ENCODE data around the gene ABCB11.

Gene ABCB11

GRCh38 chr2:169006665-169007064 lies 24.5 kb downstream of the ABCB11 start:
- DNase-seq, result no peak

DNA sequence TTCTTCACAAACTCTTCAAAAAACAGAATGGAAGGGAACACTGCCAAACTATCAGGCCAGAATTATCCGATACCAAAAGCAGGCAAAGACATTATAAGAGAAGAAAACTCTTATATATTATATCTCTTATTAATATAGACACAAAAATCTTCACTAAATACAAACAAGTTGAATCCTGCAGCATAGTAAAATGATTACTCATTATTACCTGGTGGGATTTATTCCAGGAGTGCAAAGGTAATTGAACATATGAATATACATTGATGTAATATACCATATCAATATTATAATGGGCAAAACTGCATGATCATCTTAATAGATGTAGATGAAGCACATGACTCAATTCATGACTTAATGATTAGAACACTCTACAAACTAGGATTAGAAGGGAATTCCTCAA lies 25.1 kb downstream of the ABCB11 start:
- no peak for DNase-seq

DNA sequence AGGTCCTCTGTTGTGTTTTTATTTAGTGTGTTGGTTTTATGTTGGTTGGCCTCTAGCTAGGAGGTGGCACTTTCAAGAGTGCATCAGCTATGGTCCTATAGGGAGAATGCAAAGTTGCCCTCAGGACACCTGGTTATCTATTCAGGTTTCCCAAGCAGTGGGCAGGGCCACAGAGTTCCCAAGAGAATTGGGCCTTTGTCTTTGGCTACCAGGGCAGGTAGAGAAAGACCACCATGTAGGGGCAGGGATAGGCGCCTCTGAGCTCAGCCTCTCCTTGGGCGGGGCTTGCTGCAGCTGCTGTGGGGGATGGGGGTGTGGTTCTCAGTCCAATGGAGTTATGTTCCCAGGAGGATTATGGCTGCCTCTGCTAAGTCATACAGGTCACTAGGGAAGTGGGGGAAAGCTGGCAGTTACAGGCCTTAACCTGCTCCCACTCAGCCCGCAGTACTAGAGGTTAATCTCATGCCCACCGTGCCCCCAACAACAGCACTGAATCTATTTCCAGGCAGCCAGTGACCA lies 26.0 kb downstream of the ABCB11 start:
- DNase-seq, result no peak

GRCh38 chr2:169002161-169002738 lies 28.9 kb downstream of the ABCB11 start:
- no peak for DNase-seq

- DNase-seq, result no peak
Observed at GRCh38 chr2:169001116-169001815, 29.9 kb downstream of the ABCB11 start.

DNA sequence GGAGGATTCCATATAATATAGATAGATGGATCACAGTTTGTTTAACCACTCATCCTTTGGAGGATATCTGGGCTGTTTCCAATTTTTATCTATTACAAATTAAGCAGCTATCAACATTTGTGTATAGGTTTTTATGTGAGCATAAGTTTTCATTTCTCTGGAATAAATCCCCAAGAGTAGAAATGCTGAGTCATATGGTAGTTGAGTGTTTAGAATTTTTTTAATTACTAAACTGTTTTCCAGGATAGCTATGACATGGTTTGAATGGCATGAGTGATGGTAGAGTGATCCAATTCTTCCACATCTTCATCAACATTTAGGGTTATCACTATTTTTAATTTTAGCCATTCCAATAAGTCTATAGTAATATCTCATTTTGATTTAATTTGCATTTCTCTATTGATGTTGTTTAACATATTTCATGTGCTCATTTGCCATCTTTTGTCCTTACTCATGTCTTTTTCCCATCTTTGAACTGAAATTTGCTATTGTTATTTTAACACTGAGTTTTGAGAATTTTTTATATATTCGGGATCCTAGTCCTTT lies 31.4 kb downstream of the ABCB11 start:
- no peak for DNase-seq

DNA sequence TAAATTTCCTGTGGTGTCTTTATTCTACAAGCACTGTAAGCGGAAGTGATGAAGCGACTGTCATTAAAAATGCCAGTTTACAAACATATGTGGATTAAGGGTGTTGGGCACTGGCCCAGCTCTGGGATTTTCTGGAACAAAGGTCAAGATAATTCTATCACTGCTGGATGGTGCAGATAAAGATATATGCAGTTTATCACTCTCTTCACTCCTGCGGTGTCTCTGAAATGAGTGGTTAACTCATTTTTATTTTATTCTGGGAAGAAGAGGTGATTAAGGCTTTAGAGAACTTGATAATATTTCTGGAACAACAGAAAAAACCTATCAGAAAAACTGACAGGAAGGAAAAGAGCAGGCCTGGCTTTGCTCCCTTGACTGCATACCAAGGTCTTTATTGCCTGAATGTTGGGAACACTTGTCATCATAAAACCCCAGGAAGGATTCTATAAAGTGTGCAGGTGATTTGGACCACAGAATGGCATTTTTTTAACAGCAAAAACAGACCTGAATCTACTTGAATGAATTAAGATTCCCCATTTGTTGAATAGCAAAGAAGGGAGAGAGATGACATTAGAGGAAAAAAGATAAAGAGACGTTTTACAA lies 32.4 kb downstream of the ABCB11 start:
- DNase-seq, result no peak

- DNase-seq, result no peak
Observed at GRCh38 chr2:168997794-168998193, 33.3 kb downstream of the ABCB11 start.

DNA sequence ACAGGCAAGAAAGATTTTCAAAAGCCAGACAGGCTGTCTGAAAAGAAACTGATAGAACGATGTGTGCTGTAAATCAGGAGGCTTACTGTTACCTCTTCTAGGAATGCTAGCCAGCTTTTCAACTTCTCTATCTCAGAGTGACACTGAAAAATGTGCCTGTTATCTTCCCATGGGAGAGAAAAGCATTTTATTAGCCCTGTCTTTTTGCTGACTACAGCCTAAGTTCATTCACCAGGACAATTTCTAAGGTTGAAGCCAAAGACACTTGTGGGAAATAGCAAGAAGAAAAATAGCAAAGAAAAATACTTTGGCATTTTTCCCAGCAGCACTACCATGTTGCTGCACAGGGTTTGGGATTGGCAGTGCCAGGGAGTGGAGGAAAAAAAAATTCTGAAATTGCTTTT lies 34.0 kb downstream of the ABCB11 start:
- DNase-seq, result no peak

GRCh38 chr2:168995744-168996143 lies 35.4 kb downstream of the ABCB11 start:
- DNase-seq, result no peak

- DNase-seq, result no peak
Observed at GRCh38 chr2:168993538-168993937, 37.6 kb downstream of the ABCB11 start.

- peak; percentile 45 to 50 for DNase-seq
Observed at GRCh38 chr2:168992591-168993349, 38.4 kb downstream of the ABCB11 start.

- DNase-seq, result no peak
Observed at GRCh38 chr2:168992026-168992425, 39.1 kb downstream of the ABCB11 start.

GRCh38 chr2:168988755-168989154 lies 42.4 kb downstream of the ABCB11 start:
- no peak for DNase-seq

GRCh38 chr2:168986398-168986943 lies 44.7 kb downstream of the ABCB11 start:
- no peak for DNase-seq

- no peak for DNase-seq
Observed at GRCh38 chr2:168981651-168982050, 49.5 kb downstream of the ABCB11 start.

GRCh38 chr2:168978461-168978861 lies 52.7 kb downstream of the ABCB11 start:
- DNase-seq, result no peak

GRCh38 chr2:168977608-168978007 lies 53.5 kb downstream of the ABCB11 start:
- DNase-seq, result no peak

GRCh38 chr2:168976034-168976654 lies 55.0 kb downstream of the ABCB11 start:
- DNase-seq, result peak; percentile 51 to 76

DNA sequence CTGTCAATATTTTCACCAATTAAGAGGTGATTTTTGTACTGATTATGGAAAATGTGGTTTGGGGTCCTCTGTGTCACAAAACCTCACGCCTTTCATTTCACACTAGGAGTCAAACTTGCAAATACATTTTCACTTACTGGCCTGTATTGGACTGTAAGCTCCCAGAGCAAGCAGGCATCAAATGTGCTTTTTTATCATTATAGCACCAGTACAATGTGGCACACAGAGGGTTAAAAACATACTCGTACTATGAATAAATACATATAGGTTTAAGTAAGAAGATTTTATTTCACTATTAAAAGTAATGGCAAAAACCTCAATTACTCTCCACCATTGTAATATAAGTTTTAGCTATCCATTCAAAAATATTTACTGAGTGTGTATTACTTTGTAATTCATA lies 56.7 kb downstream of the ABCB11 start:
- peak; percentile 59 to 62 for DNase-seq

- no peak for DNase-seq
Observed at GRCh38 chr2:168971261-168971660, 59.9 kb downstream of the ABCB11 start.

- DNase-seq, result no peak
Observed at GRCh38 chr2:168970711-168971233, 60.4 kb downstream of the ABCB11 start.

Data from Kasumi-1 (cell line).